Muscle of leg (tissue), 11 donors: ENCODE results near the gene RNF20. TPM values are rescaled to one million over a fixed set of nuclear protein-coding genes. Genes with fewer than 3 reads are reported as not detected.

ENCODE experiments used
- DNase-seq: peaks from one replicate; pipeline ENCODE4 v3.0.0; 2013
- H3K27ac ChIP-seq: one replicate; pipeline ENCODE4 v1.5.1; 2013; ENCODE audit warnings: mild to moderate bottlenecking, low read length, control low read depth
- H3K27me3 ChIP-seq: one replicate; pipeline ENCODE4 v1.6.1; 2013; ENCODE audit warnings: low read length; ENCODE audit not compliant: control insufficient read depth, insufficient read depth
- H3K36me3 ChIP-seq: one replicate; pipeline ENCODE4 v1.6.1; 2013; ENCODE audit warnings: low read length; ENCODE audit not compliant: control insufficient read depth, insufficient read depth
- H3K4me1 ChIP-seq: one replicate; pipeline ENCODE4 v1.6.1; 2013; ENCODE audit warnings: low read length; ENCODE audit not compliant: control insufficient read depth, insufficient read depth
- H3K4me3 ChIP-seq: one replicate; pipeline ENCODE4 v1.5.1; 2013; ENCODE audit warnings: low read length, control low read depth
- H3K9me3 ChIP-seq: replicated peaks from 2 replicates; pipeline ENCODE4 v1.6.1; 2013; ENCODE audit warnings: low read depth, low read length; ENCODE audit not compliant: control insufficient read depth
- WGBS: methylation state at CpG from one replicate; pipeline ENCODE4 v1.1.5; 2013; ENCODE audit warnings: missing lambda C conversion rate; ENCODE audit not compliant: insufficient coverage; 5-methylcytosine and 5-hydroxymethylcytosine counted together
- polyA plus RNA-seq, 8 donors: library from polyadenylated mRNA; unstranded; fragments of 120-200 nt; gene quantifications; one replicate each; pipeline versions ENCODE4 v1.2.1 to v1.2.3, GENCODE V29; 2013; ENCODE audit warnings: inconsistent platforms in 1 of 8, low replicate concordance in 1 of 8; ENCODE audit not compliant: insufficient read length in 8 of 8, insufficient read depth in 1 of 8
- total RNA-seq: library from RNA; stranded (reverse); fragments of 120-200 nt; gene quantifications from one replicate; pipeline ENCODE4 v1.2.4, GENCODE V29; 2013

RNF20 gene
- total and polyA plus RNA-seq, 9 donors: 24.5 to 43.0 (median 36.3) TPM

DNA sequence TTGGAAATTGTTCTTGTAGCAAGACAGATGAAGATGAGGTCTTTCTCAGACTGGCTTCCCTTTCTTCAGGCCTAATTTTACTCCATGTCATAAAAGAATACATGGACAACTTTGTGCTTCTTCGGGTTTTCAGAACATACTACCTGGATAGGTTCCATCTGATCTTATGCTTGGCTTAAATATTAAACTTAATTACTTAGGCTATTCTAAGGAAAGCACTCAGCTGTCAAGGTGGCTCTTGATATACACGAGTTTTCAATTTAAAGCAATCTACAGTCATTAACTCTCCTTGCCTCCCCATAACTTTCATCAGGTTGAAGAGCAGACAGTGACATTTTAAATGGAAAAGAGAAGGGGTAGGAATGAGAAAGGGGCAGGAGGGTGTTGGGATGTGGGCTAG, 70.6 kb downstream of the RNF20 start:
- Histone ChIP-seq H3K4me1 (no peaks in the 10 kb centered on the region), H3K4me3 (no peak overlapping the region), H3K36me3 (no peaks in the 10 kb centered on the region), H3K9me3 (no peaks in the 10 kb centered on the region), H3K27ac (no peak overlapping the region), H3K27me3 (no peaks in the 10 kb centered on the region)
- WGBS: no CpG with 5 or more reads among the region's 2 CpGs
- DNase-seq: no peak

DNA sequence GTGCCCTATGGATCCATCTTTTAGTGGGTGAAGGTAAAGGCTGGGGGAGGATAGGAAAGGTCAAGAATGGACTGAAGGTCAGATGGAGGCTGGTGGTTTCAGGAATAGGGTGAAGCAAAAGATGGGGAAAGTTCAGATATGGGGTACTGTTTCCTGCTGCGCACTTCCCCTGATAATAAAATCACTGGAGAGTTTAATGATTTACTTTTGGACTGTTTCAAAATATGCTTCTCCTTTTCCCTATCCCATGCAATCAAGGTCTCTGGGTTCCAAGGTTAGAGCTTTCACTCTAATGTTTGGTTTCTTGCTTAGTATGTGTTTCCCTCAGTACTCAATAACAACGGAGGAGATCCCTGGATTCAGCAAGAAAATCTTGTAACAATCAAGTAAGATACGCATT, 71.9 kb downstream of the RNF20 start:
- Histone ChIP-seq H3K9me3 (no peaks in the 10 kb centered on the region), H3K36me3 (no peaks in the 10 kb centered on the region), H3K4me3 (no peak overlapping the region), H3K4me1 (no peaks in the 10 kb centered on the region), H3K27ac (no peak overlapping the region), H3K27me3 (no peaks in the 10 kb centered on the region)
- WGBS: no CpG with 5 or more reads among the region's 3 CpGs
- DNase-seq: no peak

Other genes with a start within 250 kb of the RNF20 start
- 0.66 TPM for gene BAAT, start 148.8 kb upstream of the RNF20 start, total RNA-seq
- gene BAAT, start 148.8 kb upstream of the RNF20 start, polyA plus RNA-seq: 1 to 10 TPM in 4 of 8 donors, under 1 TPM in 4; 0.33 to 3.0 (median 0.83) TPM
- gene MRPL50, start 135.2 kb upstream of the RNF20 start, total RNA-seq: 16.6 TPM
- gene MRPL50, start 135.2 kb upstream of the RNF20 start, polyA plus RNA-seq: 10 to 100 TPM; 13.8 to 16.9 (median 15.5) TPM
- 26.1 TPM for gene ZNF189, start 135.0 kb upstream of the RNF20 start, total RNA-seq
- gene ZNF189, start 135.0 kb upstream of the RNF20 start, polyA plus RNA-seq: 10 to 100 TPM; 17.7 to 23.4 (median 19.3) TPM
- 0.40 TPM for gene ALDOB, start 98.1 kb upstream of the RNF20 start, total RNA-seq
- 10 to 100 TPM in 2 of 8 donors, 1 to 10 TPM in 1, under 1 TPM in 5; 0.27 to 21.1 (median 0.69) TPM for gene ALDOB, start 98.1 kb upstream of the RNF20 start, polyA plus RNA-seq
- gene PPP3R2, start 61.1 kb downstream of the RNF20 start, total RNA-seq: 0.04 TPM
- under 1 TPM in 1 of 8 donors, not detected in 7; 0.04 TPM for gene PPP3R2, start 61.1 kb downstream of the RNF20 start, polyA plus RNA-seq
- gene GRIN3A, start 204.8 kb downstream of the RNF20 start, total RNA-seq: 0.80 TPM
- 1 to 10 TPM in 1 of 8 donors, under 1 TPM in 7; 0.48 to 1.1 (median 0.70) TPM for gene GRIN3A, start 204.8 kb downstream of the RNF20 start, polyA plus RNA-seq